Measurements from ENCODE around the gene IL17B.

The IL17B gene

GRCh38 chr5:149379177-149379761, at the start of gene IL17B:
TSS of gene IL17B (minus strand) at chr5:149379292. CDS start at chr5:149379225, 67 bp downstream.
- DNase-seq (ENCODE audit: low spot score), result no peak

- no peak for DNase-seq (ENCODE audit: low spot score)
Measured at GRCh38 chr5:149428032-149428431, 48.9 kb upstream of the IL17B start.

- no peak for DNase-seq (ENCODE audit: low spot score)
Measured at GRCh38 chr5:149427374-149427773, 48.3 kb upstream of the IL17B start.

- DNase-seq (ENCODE audit: low spot score), result no peak
Measured at GRCh38 chr5:149426931-149427330, 47.8 kb upstream of the IL17B start.

- no peak for DNase-seq (ENCODE audit: low spot score)
Measured at GRCh38 chr5:149425729-149426128, 46.6 kb upstream of the IL17B start.

- no peak for DNase-seq (ENCODE audit: low spot score)
Measured at GRCh38 chr5:149424371-149425315, 45.6 kb upstream of the IL17B start.

GRCh38 chr5:149423794-149424268, 44.7 kb upstream of the IL17B start:
- DNase-seq (ENCODE audit: low spot score), result no peak

- DNase-seq (ENCODE audit: low spot score), result no peak
Measured at GRCh38 chr5:149423049-149423793, 44.1 kb upstream of the IL17B start.

- no peak for DNase-seq (ENCODE audit: low spot score)
Measured at GRCh38 chr5:149422366-149423048, 43.4 kb upstream of the IL17B start.

- DNase-seq (ENCODE audit: low spot score), result no peak
Measured at GRCh38 chr5:149421834-149422233, 42.7 kb upstream of the IL17B start.

GRCh38 chr5:149421372-149421685, 42.2 kb upstream of the IL17B start:
- no peak for DNase-seq (ENCODE audit: low spot score)

GRCh38 chr5:149420545-149421371, 41.7 kb upstream of the IL17B start:
- DNase-seq (ENCODE audit: low spot score), result no peak

GRCh38 chr5:149419859-149420544, 40.9 kb upstream of the IL17B start:
- no peak for DNase-seq (ENCODE audit: low spot score)

- no peak for DNase-seq (ENCODE audit: low spot score)
Measured at GRCh38 chr5:149419532-149419858, 40.4 kb upstream of the IL17B start.

- DNase-seq (ENCODE audit: low spot score), result no peak
Measured at GRCh38 chr5:149418910-149419531, 39.9 kb upstream of the IL17B start.

GRCh38 chr5:149417711-149418368, 38.7 kb upstream of the IL17B start:
- no peak for DNase-seq (ENCODE audit: low spot score)

- DNase-seq (ENCODE audit: low spot score), result no peak
Measured at GRCh38 chr5:149416987-149417710, 38.1 kb upstream of the IL17B start.

GRCh38 chr5:149415066-149415967, 36.2 kb upstream of the IL17B start:
- DNase-seq (ENCODE audit: low spot score), result no peak
